NB4 (cell line): Measurements from ENCODE around the gene GPC1.

ENCODE experiments used
- MYC ChIP-seq: IDR thresholded peaks from 2 replicates; pipeline ENCODE4 v1.6.1; 2011; ENCODE audit warnings: low read depth, low read length
- POLR2A ChIP-seq: IDR thresholded peaks from 2 replicates; pipeline ENCODE4 v1.6.1; 2011; ENCODE audit warnings: mild to moderate bottlenecking; ENCODE audit not compliant: insufficient read length; ENCODE audit errors: extremely low read depth
- TF ChIP-seq, protein P1 (sequence below): IDR thresholded peaks from one replicate; pipeline ENCODE4 v1.5.1; 2012; ENCODE audit warnings: low read depth, low read length

DNA sequence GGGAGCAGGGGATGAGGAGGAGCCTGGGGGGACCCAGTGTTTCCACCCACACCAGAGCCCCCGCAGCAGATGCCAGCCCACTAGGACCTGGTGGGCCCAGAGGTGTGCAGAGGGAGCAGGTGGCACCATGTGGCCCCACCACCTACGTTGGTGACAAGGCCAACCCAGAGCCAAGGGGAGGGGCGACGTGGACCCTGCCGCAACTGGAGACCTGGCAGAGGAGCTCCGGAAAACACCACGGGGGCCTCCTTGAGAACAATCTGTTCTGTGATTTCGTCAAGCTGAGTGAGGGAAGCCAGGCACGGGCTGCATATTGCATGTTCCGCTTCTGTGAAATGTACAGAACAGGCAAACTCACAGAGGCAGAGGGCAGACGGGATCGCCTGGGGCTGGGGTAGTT lies 49.1 kb upstream of the GPC1 start:
- TF ChIP-seq, protein P1, sequence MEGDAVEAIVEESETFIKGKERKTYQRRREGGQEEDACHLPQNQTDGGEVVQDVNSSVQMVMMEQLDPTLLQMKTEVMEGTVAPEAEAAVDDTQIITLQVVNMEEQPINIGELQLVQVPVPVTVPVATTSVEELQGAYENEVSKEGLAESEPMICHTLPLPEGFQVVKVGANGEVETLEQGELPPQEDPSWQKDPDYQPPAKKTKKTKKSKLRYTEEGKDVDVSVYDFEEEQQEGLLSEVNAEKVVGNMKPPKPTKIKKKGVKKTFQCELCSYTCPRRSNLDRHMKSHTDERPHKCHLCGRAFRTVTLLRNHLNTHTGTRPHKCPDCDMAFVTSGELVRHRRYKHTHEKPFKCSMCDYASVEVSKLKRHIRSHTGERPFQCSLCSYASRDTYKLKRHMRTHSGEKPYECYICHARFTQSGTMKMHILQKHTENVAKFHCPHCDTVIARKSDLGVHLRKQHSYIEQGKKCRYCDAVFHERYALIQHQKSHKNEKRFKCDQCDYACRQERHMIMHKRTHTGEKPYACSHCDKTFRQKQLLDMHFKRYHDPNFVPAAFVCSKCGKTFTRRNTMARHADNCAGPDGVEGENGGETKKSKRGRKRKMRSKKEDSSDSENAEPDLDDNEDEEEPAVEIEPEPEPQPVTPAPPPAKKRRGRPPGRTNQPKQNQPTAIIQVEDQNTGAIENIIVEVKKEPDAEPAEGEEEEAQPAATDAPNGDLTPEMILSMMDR: no peak
- TF ChIP-seq POLR2A (no peak), MYC (no peak)
